K562 (cell line): ENCODE data around the gene CSTF2T. TPM values are rescaled to one million over a fixed set of nuclear protein-coding genes. Genes with fewer than 3 reads are reported as not detected.

Source experiments
- ESRRB ChIP-seq: fragments of 250-450 bp; sonication (Bioruptor Pico); IDR thresholded peaks from 2 replicates; pipeline ENCODE4 v1.5.0; 2020; ENCODE audit warnings: mild to moderate bottlenecking, moderate library complexity, borderline replicate concordance
- ILF3 ChIP-seq: fragments of 450-650 bp; IDR thresholded peaks from 2 replicates; pipeline ENCODE4 v1.6.1; 2018; ENCODE audit warnings: antibody characterized with exemption, mild to moderate bottlenecking, moderate library complexity, borderline replicate concordance
- MECOM ChIP-seq: fragments of 250-450 bp; sonication (Bioruptor Pico); IDR thresholded peaks from 2 replicates; pipeline ENCODE4 v1.8.0; 2022; ENCODE audit warnings: inconsistent platforms
- PTBP1 ChIP-seq: fragments of 200-400 bp; formaldehyde crosslinking; IDR thresholded peaks from 2 replicates; pipeline ENCODE4 v1.6.1; 2017; ENCODE audit warnings: low read depth, low read length
- ZBTB49 ChIP-seq: sonication (generic); formaldehyde crosslinking; IDR thresholded peaks from 2 replicates; pipeline ENCODE4 v1.8.0; 2022; ENCODE audit warnings: missing genetic modification reagents, mild to moderate bottlenecking, borderline replicate concordance
- ZNF133 ChIP-seq: fragments of 250-450 bp; sonication (Bioruptor Pico); IDR thresholded peaks from 2 replicates; pipeline ENCODE4 v1.4.0; 2020; ENCODE audit warnings: mild to moderate bottlenecking
- polyA plus RNA-seq, 8 experiments: library from polyadenylated mRNA; depleted of rRNA in 4 of 8; stranded (reverse) in 5 of 8; unstranded in 3 of 8; fragments of >200 nt; fragmentation: Nextera tagmentation in 2 of 8; fragmentation: Illumina TruSeq in 1 of 8; extraction: Ambion mirVana in 2 of 8; extraction: Trizol in 1 of 8; gene quantifications; 2 replicates each; pipeline versions ENCODE4 v1.2.1 to v1.2.3, GENCODE V29; 2011 to 2014; ENCODE audit warnings: inconsistent platforms in 1 of 8, missing spikeins in 1 of 8
- total RNA-seq, 7 experiments: library from RNA; depleted of rRNA in 6 of 7; stranded (reverse); fragments of >200 nt in 6 of 7; fragmentation: Illumina TruSeq in 2 of 7; extraction: Trizol in 2 of 7; gene quantifications; 2 replicates each; pipeline versions ENCODE4 v1.2.1 to v1.2.3, GENCODE V29; 2011 to 2021; ENCODE audit warnings: low replicate concordance in 1 of 7
- TF ChIP-seq, protein P1 (sequence below): sonication (generic); formaldehyde crosslinking; IDR thresholded peaks from 2 replicates; pipeline ENCODE4 v1.8.0; 2022; ENCODE audit warnings: missing genetic modification reagents, mild to moderate bottlenecking, borderline replicate concordance
- TF ChIP-seq, protein P2 (sequence below): fragments of 200-800 bp; sonication (Bioruptor generic); IDR thresholded peaks from 2 replicates; pipeline ENCODE4 v1.6.1; 2016; ENCODE audit warnings: missing genetic modification characterization, missing compliant biosample characterization

The CSTF2T gene
- total and polyA plus RNA-seq, 9 of the 15 experiments (the other 6 are each of a cell fraction or from before 2014, with no cell fraction given) = 10.3 to 32.4 (median 24.2) TPM

- TF ChIP-seq, protein P1, sequence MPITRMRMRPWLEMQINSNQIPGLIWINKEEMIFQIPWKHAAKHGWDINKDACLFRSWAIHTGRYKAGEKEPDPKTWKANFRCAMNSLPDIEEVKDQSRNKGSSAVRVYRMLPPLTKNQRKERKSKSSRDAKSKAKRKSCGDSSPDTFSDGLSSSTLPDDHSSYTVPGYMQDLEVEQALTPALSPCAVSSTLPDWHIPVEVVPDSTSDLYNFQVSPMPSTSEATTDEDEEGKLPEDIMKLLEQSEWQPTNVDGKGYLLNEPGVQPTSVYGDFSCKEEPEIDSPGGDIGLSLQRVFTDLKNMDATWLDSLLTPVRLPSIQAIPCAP (CRISPR knock-in tag) = no peak
- TF ChIP-seq ZNF133 (CRISPR knock-in tag) (no peak), ZBTB49 (CRISPR knock-in tag) (no peak), ESRRB (CRISPR knock-in tag) (no peak), PTBP1 (no peak), MECOM (CRISPR knock-in tag) (no peak), ILF3 (no peak)
- TF ChIP-seq, protein P2, sequence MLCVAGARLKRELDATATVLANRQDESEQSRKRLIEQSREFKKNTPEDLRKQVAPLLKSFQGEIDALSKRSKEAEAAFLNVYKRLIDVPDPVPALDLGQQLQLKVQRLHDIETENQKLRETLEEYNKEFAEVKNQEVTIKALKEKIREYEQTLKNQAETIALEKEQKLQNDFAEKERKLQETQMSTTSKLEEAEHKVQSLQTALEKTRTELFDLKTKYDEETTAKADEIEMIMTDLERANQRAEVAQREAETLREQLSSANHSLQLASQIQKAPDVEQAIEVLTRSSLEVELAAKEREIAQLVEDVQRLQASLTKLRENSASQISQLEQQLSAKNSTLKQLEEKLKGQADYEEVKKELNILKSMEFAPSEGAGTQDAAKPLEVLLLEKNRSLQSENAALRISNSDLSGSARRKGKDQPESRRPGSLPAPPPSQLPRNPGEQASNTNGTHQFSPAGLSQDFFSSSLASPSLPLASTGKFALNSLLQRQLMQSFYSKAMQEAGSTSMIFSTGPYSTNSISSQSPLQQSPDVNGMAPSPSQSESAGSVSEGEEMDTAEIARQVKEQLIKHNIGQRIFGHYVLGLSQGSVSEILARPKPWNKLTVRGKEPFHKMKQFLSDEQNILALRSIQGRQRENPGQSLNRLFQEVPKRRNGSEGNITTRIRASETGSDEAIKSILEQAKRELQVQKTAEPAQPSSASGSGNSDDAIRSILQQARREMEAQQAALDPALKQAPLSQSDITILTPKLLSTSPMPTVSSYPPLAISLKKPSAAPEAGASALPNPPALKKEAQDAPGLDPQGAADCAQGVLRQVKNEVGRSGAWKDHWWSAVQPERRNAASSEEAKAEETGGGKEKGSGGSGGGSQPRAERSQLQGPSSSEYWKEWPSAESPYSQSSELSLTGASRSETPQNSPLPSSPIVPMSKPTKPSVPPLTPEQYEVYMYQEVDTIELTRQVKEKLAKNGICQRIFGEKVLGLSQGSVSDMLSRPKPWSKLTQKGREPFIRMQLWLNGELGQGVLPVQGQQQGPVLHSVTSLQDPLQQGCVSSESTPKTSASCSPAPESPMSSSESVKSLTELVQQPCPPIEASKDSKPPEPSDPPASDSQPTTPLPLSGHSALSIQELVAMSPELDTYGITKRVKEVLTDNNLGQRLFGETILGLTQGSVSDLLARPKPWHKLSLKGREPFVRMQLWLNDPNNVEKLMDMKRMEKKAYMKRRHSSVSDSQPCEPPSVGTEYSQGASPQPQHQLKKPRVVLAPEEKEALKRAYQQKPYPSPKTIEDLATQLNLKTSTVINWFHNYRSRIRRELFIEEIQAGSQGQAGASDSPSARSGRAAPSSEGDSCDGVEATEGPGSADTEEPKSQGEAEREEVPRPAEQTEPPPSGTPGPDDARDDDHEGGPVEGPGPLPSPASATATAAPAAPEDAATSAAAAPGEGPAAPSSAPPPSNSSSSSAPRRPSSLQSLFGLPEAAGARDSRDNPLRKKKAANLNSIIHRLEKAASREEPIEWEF (CRISPR knock-in tag) = no peak
- TF ChIP-seq, all 486 proteins: peak for 0
These were observed 40.1 kb downstream of the CSTF2T start (continued) for GRCh38 chr10:51659344-51659743.
